HCT116 (cell line): Measurements from ENCODE around the gene SBSN. TPM values are rescaled to one million over a fixed set of nuclear protein-coding genes. Genes with fewer than 3 reads are reported as not detected.

ENCODE experiments used
- ATAC-seq: fragments of 200-7000 bp; cut with Tn5 transposase; 2 replicates; pipeline ENCODE4 v1.9.1; 2020; ENCODE audit warnings: mild to moderate bottlenecking, moderate library complexity
- BruUV-seq: library from RNA; stranded (reverse); fragments of 400-500 nt; replicated peaks from 2 replicates; lab custom pipeline; 2021; lab: Mats Ljungman, UMichigan
- CTCF ChIA-PET: fragments of 300-600 bp; sonication (Branson Sonifier 250); formaldehyde crosslinking; loops from one replicate; lab custom pipeline; 2021; ENCODE audit warnings: antibody characterized with exemption; lab: Charles Lee
- POLR2A ChIA-PET: fragments of 300-600, 350-600 bp; sonication (Branson Sonifier 250); formaldehyde crosslinking; loops from one replicate; lab custom pipeline; 2021; ENCODE audit warnings: antibody characterized with exemption; lab: Charles Lee
- RAD21 ChIA-PET, 2 experiments: fragments of 300-600 bp; sonication (Branson Sonifier 250); formaldehyde crosslinking; loops; one replicate each; lab custom pipeline; 2023; ENCODE audit warnings: low total read pairs in 2 of 2; ENCODE audit not compliant: uncharacterized antibody in 2 of 2, unreplicated experiment in 2 of 2, low non-redundant PET in 1 of 2; lab: Charles Lee
- DNase-seq: peaks from one replicate; pipeline ENCODE4 v3.0.0-alpha.2; 2010; ENCODE audit warnings: low read depth, low spot score
- H2AFZ ChIP-seq: fragments of 200-600 bp; shearing (Covaris generic), sonication (generic); 2 replicates; pipeline ENCODE4 v1.6.1; 2017; ENCODE audit warnings: low read depth, mixed run types, mixed read lengths, antibody characterized with exemption, low read length; ENCODE audit not compliant: poor library complexity, severe bottlenecking
- H3K27ac ChIP-seq: 2 replicates; pipeline ENCODE4 v1.5.1; 2012; ENCODE audit warnings: low read depth, low read length
- H3K27me3 ChIP-seq: fragments of 200-600 bp; sonication (generic); 2 replicates; pipeline ENCODE4 v1.6.1; 2016; ENCODE audit warnings: mixed run types, low read length, mixed read lengths; ENCODE audit not compliant: insufficient read depth
- H3K36me3 ChIP-seq, 2 experiments: fragments of 200-500 bp in 1 of 2; fragments of 200-600 bp in 1 of 2; sonication (Bioruptor generic) in 1 of 2; sonication (generic) in 1 of 2; 2 replicates each; pipeline versions ENCODE4 v1.5.1 to v1.6.1; 2014 to 2016; ENCODE audit warnings: low read length in 2 of 2, inconsistent platforms in 1 of 2, mixed read lengths in 1 of 2, mixed run types in 1 of 2; ENCODE audit not compliant: insufficient read depth in 2 of 2, control insufficient read depth in 1 of 2
- H3K4me1 ChIP-seq, 2 experiments: fragments of 200-600 bp in 1 of 2; sonication (generic) in 1 of 2; 2 replicates each; pipeline versions ENCODE4 v1.5.1 to v1.6.1; 2012 to 2017; ENCODE audit warnings: low read length in 2 of 2, inconsistent platforms in 1 of 2, mild to moderate bottlenecking in 1 of 2, mixed read lengths in 1 of 2, mixed run types in 1 of 2, moderate library complexity in 1 of 2; ENCODE audit not compliant: insufficient read depth in 2 of 2, control insufficient read depth in 1 of 2
- H3K4me2 ChIP-seq: fragments of 200-600 bp; sonication (generic); 2 replicates; pipeline ENCODE4 v1.6.1; 2017; ENCODE audit warnings: mixed run types, low read length, mixed read lengths
- H3K4me3 ChIP-seq, 2 experiments: fragments of 200-600 bp in 1 of 2; sonication (generic) in 1 of 2; replicated peaks in 1 of 2; 2 replicates each; pipeline ENCODE4 v1.5.1; 2011 to 2016; ENCODE audit warnings: low read length in 2 of 2, control low read depth in 1 of 2, low read depth in 1 of 2, mild to moderate bottlenecking in 1 of 2, mixed read lengths in 1 of 2, mixed run types in 1 of 2
- H3K79me2 ChIP-seq: fragments of 200-600 bp; sonication (generic); 2 replicates; pipeline ENCODE4 v1.6.1; 2017; ENCODE audit warnings: mild to moderate bottlenecking, mixed run types, low read length, moderate library complexity, mixed read lengths; ENCODE audit not compliant: insufficient read depth
- H3K9ac ChIP-seq: fragments of 200-600 bp; sonication (generic); 2 replicates; pipeline ENCODE4 v1.6.1; 2016; ENCODE audit warnings: low read length, mixed read lengths
- H3K9me2 ChIP-seq: fragments of 200-600 bp; sonication (generic), shearing (Covaris generic); 2 replicates; pipeline ENCODE4 v1.6.1; 2017; ENCODE audit warnings: mixed run types, mild to moderate bottlenecking, moderate library complexity; ENCODE audit not compliant: insufficient read depth
- H3K9me3 ChIP-seq, 2 experiments: fragments of 200-500 bp in 1 of 2; fragments of 200-600 bp in 1 of 2; sonication (Bioruptor generic) in 1 of 2; sonication (generic) in 1 of 2; 2 replicates each; pipeline ENCODE4 v1.6.1; 2014 to 2017; ENCODE audit warnings: low read length in 2 of 2, mixed read lengths in 2 of 2, inconsistent platforms in 1 of 2, low read depth in 1 of 2, mild to moderate bottlenecking in 1 of 2, mixed run types in 1 of 2, moderate library complexity in 1 of 2; ENCODE audit not compliant: control insufficient read depth in 1 of 2, insufficient read depth in 1 of 2
- H4K20me1 ChIP-seq: fragments of 200-600 bp; sonication (generic), shearing (Covaris generic); 2 replicates; pipeline ENCODE4 v1.6.1; 2017; ENCODE audit warnings: mixed run types, mild to moderate bottlenecking, moderate library complexity; ENCODE audit not compliant: insufficient read depth
- ATF3 ChIP-seq: IDR thresholded peaks from 2 replicates; pipeline ENCODE4 v1.6.1; 2012
- CBX3 ChIP-seq: IDR thresholded peaks from 2 replicates; pipeline ENCODE4 v1.6.1; 2012; ENCODE audit warnings: low read depth
- CEBPB ChIP-seq: IDR thresholded peaks from 2 replicates; pipeline ENCODE4 v1.6.1; 2012; ENCODE audit warnings: low read depth
- EGR1 ChIP-seq: IDR thresholded peaks from 2 replicates; pipeline ENCODE4 v1.6.1; 2012; ENCODE audit warnings: low read depth
- EZH2phosphoT487 ChIP-seq: fragments of 200-600 bp; IDR thresholded peaks from 2 replicates; pipeline ENCODE4 v1.6.1; 2018; ENCODE audit warnings: antibody characterized with exemption, borderline replicate concordance
- FOSL1 ChIP-seq: IDR thresholded peaks from 2 replicates; pipeline ENCODE4 v1.6.1; 2012; ENCODE audit warnings: low read depth
- POLR2A ChIP-seq: IDR thresholded peaks from 2 replicates; pipeline ENCODE4 v1.7.0; 2011; ENCODE audit warnings: borderline replicate concordance; ENCODE audit not compliant: insufficient read depth, insufficient read length; ENCODE audit errors: extremely low read depth
- SP1 ChIP-seq: IDR thresholded peaks from 2 replicates; pipeline ENCODE4 v1.6.1; 2012; ENCODE audit warnings: low read depth
- TCF7L2 ChIP-seq: IDR thresholded peaks from 2 replicates; pipeline ENCODE4 v1.7.0; 2011; ENCODE audit warnings: borderline replicate concordance, inconsistent platforms; ENCODE audit not compliant: insufficient read depth, insufficient read length; ENCODE audit errors: extremely low read depth
- YY1 ChIP-seq: IDR thresholded peaks from 2 replicates; pipeline ENCODE4 v1.6.1; 2011; ENCODE audit warnings: low read length, low read depth, moderate library complexity, mild to moderate bottlenecking; ENCODE audit not compliant: insufficient replicate concordance; ENCODE audit errors: extremely low read depth
- ZBTB33 ChIP-seq: IDR thresholded peaks from 2 replicates; pipeline ENCODE4 v1.6.1; 2011; ENCODE audit warnings: mild to moderate bottlenecking, low read length, moderate library complexity; ENCODE audit not compliant: insufficient replicate concordance; ENCODE audit errors: extremely low read depth
- ZNF274 ChIP-seq: fragments of 200-500 bp; sonication (Bioruptor generic); IDR thresholded peaks from 2 replicates; pipeline ENCODE4 v1.6.1; 2014; ENCODE audit warnings: mild to moderate bottlenecking, low read depth, low read length, inconsistent platforms
- intact Hi-C: fragments of 100-400 bp; cut with micrococcal nuclease; formaldehyde crosslinking; loops from 2 replicates; pipeline ENCODE4 v1.10.0; 2022
- total RNA-seq: library from RNA; stranded (reverse); gene quantifications from one replicate; pipeline ENCODE4 v1.2.1, GENCODE V29; 2021; ENCODE audit not compliant: unreplicated experiment
- TF ChIP-seq, protein P1 (sequence below): IDR thresholded peaks from 2 replicates; pipeline ENCODE4 v1.6.1; 2012
- TF ChIP-seq, protein P2 (sequence below): IDR thresholded peaks from 2 replicates; pipeline ENCODE4 v1.6.1; 2012; ENCODE audit warnings: low read depth

SBSN gene
- total RNA-seq, 1 experiment from 2014 or later: 0.66 TPM

- H4K20me1 ChIP-seq: no peaks in the 10 kb centered on the region
- no peaks in the 10 kb centered on the region for H3K9me3 ChIP-seq
- ATAC-seq: peak; percentile 33; the same call in 1 of the 2 replicates
- H3K36me3 ChIP-seq: no peaks in the 10 kb centered on the region
- no TSS peak for BruUV-seq
- H3K27ac ChIP-seq: no peak overlapping the region
- ChIA-PET POLR2A (no interaction called here), CTCF (no interaction called here), RAD21 (no interaction called here)
- intact Hi-C loops: no loop called here
- TF ChIP-seq CBX3: no peak
- no peak for TF ChIP-seq CEBPB
- TF ChIP-seq, protein P1, sequence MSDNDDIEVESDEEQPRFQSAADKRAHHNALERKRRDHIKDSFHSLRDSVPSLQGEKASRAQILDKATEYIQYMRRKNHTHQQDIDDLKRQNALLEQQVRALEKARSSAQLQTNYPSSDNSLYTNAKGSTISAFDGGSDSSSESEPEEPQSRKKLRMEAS: no peak
- no peak for TF ChIP-seq FOSL1
- no peak for TF ChIP-seq SP1
- no peak for TF ChIP-seq POLR2A
- no peak for TF ChIP-seq EZH2phosphoT487
- no peak for TF ChIP-seq ZNF274
- no peak for TF ChIP-seq ZBTB33
- TF ChIP-seq EGR1: no peak
- TF ChIP-seq TCF7L2: no peak
- TF ChIP-seq ATF3: no peak
- no peak for TF ChIP-seq YY1
- TF ChIP-seq, protein P2, sequence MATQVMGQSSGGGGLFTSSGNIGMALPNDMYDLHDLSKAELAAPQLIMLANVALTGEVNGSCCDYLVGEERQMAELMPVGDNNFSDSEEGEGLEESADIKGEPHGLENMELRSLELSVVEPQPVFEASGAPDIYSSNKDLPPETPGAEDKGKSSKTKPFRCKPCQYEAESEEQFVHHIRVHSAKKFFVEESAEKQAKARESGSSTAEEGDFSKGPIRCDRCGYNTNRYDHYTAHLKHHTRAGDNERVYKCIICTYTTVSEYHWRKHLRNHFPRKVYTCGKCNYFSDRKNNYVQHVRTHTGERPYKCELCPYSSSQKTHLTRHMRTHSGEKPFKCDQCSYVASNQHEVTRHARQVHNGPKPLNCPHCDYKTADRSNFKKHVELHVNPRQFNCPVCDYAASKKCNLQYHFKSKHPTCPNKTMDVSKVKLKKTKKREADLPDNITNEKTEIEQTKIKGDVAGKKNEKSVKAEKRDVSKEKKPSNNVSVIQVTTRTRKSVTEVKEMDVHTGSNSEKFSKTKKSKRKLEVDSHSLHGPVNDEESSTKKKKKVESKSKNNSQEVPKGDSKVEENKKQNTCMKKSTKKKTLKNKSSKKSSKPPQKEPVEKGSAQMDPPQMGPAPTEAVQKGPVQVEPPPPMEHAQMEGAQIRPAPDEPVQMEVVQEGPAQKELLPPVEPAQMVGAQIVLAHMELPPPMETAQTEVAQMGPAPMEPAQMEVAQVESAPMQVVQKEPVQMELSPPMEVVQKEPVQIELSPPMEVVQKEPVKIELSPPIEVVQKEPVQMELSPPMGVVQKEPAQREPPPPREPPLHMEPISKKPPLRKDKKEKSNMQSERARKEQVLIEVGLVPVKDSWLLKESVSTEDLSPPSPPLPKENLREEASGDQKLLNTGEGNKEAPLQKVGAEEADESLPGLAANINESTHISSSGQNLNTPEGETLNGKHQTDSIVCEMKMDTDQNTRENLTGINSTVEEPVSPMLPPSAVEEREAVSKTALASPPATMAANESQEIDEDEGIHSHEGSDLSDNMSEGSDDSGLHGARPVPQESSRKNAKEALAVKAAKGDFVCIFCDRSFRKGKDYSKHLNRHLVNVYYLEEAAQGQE: no peak
- H3K4me2 ChIP-seq: no peak overlapping the region
- no peaks in the 10 kb centered on the region for H3K79me2 ChIP-seq
- no peak overlapping the region for H3K9ac ChIP-seq
- H3K9me2 ChIP-seq: no peaks in the 10 kb centered on the region
- H3K4me3 ChIP-seq: no peak overlapping the region
- H3K4me1 ChIP-seq: no peaks in the 10 kb centered on the region
- no peaks in the 10 kb centered on the region for H3K27me3 ChIP-seq
- DNase-seq: no peak
- no peak overlapping the region for H2AFZ ChIP-seq
Observed at GRCh38 chr19:35533822-35534392, 5.8 kb upstream of the SBSN start.
